ENCODE results near the gene PLOD1. TPM values are rescaled to one million over a fixed set of nuclear protein-coding genes. Genes with fewer than 3 reads are reported as not detected.

The PLOD1 gene
- total RNA-seq, 4 donors from 2014 or later = 34.4 to 95.1 (median 72.7) TPM

GRCh38 chr1:11952455-11953109, 18.1 kb downstream of the PLOD1 start:
- TF ChIP-seq CTCF (IDR thresholded peaks at IDR 0.05; ENCODE audit: low read depth) = no peak

- TF ChIP-seq CTCF (IDR thresholded peaks at IDR 0.05; ENCODE audit: low read depth) = no peak
These were observed 20.7 kb downstream of the PLOD1 start for GRCh38 chr1:11955221-11955620.

- no peak for TF ChIP-seq CTCF (IDR thresholded peaks at IDR 0.05; ENCODE audit: low read depth)
These were observed 22.9 kb downstream of the PLOD1 start for GRCh38 chr1:11957398-11957797.

- TF ChIP-seq CTCF (IDR thresholded peaks at IDR 0.05; ENCODE audit: low read depth) = no peak
These were observed 23.4 kb downstream of the PLOD1 start for GRCh38 chr1:11957897-11958296.

- no peak for TF ChIP-seq CTCF (IDR thresholded peaks at IDR 0.05; ENCODE audit: low read depth)
These were observed 25.8 kb downstream of the PLOD1 start for GRCh38 chr1:11960276-11960675.

GRCh38 chr1:11960715-11961114, 26.2 kb downstream of the PLOD1 start:
- TF ChIP-seq CTCF (IDR thresholded peaks at IDR 0.05; ENCODE audit: low read depth) = no peak

GRCh38 chr1:11961230-11961629, 26.7 kb downstream of the PLOD1 start:
- no peak for TF ChIP-seq CTCF (IDR thresholded peaks at IDR 0.05; ENCODE audit: low read depth)
